HG03469 (cell line): ENCODE data around the gene TAS2R38.

Experiments
- ATAC-seq: cut with Tn5 transposase; IDR thresholded peaks from one replicate; pipeline ENCODE4 v1.9.1; 2021; ENCODE audit warnings: mild to moderate bottlenecking, moderate library complexity, moderate number of reproducible peaks; ENCODE audit not compliant: unreplicated experiment

Gene TAS2R38

DNA sequence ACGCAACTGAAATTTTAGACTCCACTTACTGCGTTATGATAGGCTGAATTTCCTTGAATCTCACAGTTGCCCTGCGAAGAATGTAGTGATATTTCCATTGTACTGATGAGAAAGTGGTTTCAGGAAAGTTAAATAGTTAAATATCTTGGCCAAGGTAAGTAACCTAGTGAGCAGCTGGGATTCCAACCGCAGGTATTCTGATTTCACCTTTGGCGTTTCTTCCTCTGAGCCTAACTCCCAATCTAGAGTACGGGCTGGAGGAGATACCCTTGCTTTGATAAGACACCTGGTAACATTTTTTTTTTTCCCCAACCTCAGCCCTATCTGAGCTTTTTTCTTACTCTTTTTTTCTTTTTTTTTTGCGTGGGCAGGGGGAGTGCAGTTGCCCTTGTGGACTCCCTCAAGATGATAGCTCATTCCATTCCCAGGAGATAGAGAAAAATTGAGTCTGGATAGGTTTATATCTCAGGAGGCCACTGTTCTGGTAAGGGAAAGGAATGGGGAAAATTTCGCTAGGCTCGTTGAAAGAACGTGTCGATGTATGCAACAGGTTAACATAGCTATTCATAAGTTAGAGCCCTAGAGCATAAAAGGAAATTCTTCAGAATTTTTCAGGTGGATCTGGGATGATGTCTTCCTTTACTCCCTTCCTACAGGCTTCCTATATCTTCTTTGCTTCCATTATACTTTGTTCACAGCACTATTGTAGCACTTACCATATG, 3.1 kb upstream of the TAS2R38 start:
- ATAC-seq, result no peak

DNA sequence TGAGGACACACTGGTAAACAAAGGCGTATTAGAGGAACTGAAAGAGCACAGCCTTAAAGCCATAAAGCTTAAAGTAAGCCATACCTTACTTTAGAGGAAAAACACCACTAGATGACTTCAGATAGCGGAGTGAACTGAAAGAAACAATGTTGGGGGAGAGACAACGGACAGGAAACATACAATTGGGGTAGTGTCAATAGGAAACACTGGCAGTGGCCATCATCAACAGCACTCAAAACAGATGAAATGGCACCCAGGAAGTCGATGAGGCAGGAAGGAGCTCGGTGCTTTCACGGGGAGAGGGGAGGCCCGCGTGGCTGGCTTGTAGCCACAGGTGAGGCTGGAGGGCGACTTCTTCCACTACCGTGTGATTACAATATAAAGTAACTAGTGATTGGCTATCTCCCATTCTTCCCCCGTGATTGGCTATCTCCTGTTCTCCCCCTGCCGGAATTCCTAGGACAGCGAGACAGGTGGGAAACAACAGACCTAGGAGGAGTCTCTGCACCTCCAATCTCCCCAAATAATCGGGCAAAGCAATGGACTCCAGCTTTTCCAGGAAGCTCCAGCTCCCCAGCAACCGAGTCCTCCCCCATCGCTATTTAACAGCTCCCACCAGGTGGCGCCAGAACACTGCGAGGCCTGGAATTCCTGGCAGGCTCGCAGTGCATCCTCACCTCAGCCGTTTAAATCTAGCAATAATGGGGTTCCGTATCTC, 2.4 kb upstream of the TAS2R38 start:
- ATAC-seq, result no peak

DNA sequence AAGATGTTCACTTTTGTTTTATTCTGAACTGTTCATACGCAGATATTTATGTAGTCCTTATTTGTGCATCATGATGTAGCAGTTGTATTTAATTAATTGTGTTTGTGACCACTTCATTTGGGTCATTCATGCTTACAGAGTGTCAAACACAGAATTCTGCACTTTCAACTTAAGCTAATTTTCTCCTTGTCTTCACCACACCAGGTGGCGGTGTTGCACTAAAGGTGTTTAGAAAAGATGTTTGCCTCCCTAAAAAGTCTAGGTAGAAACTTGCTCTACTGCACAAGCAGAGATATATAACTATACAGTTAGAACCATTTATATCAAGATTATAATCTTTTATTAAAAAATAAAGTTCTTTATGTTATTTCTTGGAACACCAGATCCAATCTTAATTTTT, 1.3 kb upstream of the TAS2R38 start:
- no peak for ATAC-seq

DNA sequence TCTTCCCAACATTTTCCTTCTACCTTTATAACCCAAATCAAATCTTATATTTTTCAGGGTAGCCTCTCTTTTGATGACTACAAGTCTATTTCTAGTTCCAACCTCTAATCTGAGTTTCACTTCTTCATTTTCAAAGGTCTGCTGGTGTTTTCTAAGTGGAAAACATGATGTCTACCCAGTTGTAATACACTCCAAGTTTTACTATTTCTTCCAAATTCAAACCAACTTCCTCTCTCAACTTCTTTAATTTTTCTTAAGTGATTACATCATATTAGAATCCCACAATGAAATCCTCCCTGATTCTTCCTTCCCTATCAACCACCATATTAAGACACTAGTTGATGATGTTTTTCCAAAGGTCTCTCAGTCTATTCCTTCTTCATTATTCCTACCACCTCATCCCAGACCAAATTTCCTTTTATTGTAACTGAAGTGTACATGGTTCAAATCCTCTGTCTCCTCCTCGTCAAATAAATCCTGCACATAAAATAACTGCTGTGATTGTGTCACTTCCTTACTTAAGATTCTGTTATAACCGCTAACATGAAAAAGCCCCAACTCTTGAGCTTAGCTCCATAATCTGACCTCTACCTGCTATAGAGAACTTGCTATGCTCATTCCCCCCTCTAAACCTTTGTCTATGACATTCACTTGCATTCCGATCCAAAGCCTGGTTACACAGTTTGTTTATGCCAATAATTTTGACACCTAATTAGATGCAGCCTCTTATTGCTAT, 12.7 kb downstream of the TAS2R38 start:
- peak; percentile 91 for ATAC-seq

DNA sequence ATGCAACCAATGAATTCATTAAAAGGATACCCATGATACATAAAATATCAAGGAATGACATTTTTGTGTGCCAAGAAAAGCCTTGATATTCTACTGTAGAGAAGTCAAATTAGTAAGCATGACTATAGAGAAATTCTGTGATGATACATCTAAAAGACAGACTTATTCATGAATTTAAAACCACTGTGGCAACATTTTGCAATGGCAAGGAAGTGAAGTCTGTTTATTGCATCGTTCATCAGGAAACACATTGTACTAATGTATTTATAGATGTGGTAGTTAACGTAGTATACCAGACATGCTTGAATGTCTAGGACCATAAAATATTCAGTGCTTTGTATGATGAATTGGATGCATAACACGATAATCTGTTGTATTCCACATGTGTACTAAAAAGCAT, 17.5 kb downstream of the TAS2R38 start:
- ATAC-seq, result no peak

DNA sequence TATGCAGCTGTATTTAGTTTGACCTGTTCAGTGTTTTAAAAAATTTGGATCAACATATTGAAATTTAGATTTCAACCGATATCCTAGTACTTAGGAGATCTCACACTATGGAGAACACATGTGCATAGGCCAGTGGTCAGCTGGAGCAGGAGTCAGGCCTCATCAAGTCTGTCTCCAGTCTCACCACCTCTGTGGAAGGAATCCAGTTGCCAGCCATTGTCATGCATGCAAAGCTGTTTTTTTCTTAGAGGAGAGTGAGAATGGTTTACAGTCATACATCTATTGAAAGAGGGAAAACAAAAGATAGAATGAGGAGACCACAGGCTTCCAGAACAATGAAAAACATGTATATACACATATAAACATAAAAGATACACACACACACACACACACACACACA, 19.2 kb downstream of the TAS2R38 start:
- no peak for ATAC-seq

DNA sequence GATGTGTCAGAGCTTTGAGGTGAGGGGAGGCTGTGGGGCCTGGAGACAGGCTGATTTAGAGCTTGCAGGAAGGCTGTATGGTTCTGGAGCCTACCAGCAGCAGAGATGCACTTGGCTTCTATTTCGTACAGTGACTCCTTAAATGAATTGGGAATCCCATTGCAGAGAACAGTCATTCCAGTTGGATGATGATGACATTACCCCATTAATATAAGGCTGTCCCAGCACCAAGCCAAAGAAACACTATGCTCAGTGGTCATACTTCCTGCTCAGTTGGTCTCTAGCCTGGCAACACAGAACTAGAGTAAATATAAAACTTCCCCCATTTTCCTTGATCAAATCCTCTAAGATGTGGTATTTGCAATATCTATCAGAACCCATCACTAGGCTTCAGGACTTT, 21.1 kb downstream of the TAS2R38 start:
- no peak for ATAC-seq

DNA sequence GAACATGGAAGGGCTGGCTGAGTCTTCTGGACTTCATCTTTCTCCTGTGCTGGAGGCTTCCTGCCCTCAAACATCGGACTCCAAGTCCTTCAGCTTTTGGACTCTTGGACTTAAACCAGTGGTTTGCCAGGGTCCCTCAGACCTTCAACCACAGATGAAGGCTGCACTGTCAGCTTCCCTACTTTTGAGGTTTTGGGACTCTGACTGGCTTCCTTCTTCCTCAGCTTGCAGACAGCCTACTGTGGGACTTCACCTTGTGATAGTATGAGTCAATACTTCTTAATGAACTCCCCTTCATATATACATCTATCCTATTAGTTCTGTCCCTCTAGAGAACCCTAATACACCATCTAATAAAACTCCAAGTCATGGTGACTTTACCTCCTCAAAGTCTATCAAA, 22.8 kb downstream of the TAS2R38 start:
- no peak for ATAC-seq

DNA sequence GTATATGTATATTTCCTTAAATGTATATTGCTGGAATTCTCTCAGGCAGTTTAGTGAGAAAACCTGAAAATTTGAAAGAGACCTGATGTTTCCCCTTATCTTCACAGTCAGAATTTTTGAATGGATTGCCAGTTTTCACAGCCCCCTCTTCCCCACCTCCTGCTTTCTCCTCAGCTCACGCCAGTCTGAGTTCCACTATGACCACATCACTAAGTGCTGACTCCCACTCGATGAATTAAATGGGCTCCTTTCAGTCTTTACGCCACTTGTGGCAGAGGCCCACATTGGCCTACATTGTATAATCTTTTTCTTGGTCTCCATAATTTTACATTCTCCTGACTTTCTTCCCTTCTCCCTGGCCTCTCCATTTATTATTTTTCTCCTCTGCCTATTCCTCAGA, 23.7 kb downstream of the TAS2R38 start:
- ATAC-seq, result no peak

DNA sequence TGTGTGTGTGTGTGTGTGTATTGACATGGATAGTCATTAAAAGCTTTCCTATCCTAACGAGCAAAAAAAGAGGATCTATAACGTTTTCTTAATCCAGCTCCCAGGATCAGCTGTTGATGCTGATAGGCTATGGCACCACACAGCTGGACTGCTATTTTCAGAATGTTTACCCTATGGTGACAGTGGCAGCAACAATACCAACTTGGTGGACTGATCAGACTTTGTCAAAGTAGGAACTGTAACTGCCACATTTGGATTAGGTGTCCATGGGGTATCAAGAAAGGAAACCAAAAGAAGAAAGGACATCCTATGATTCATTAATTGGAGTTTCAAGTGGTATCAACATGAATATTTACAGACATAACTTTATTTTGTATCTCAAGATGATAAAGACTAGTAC, 24.1 kb downstream of the TAS2R38 start:
- ATAC-seq, result no peak

DNA sequence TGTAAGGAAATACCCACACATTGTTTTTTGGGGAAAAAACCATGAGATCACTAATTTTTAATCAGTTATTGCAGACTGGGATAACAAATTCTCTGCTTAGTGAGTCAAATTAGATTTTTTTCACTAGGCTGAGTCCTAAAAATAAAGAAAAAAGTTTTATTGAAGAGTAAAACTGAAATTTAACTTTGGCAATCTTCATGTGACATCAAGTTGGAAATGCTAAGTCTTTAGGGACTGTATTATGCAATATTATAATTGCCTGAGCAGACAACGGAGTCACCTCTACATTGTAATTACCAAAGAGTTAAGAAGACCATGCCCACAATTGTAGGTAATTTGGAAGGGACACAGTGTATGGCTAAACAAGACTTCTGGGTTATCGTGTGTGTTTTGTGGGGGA, 24.6 kb downstream of the TAS2R38 start:
- ATAC-seq, result no peak

DNA sequence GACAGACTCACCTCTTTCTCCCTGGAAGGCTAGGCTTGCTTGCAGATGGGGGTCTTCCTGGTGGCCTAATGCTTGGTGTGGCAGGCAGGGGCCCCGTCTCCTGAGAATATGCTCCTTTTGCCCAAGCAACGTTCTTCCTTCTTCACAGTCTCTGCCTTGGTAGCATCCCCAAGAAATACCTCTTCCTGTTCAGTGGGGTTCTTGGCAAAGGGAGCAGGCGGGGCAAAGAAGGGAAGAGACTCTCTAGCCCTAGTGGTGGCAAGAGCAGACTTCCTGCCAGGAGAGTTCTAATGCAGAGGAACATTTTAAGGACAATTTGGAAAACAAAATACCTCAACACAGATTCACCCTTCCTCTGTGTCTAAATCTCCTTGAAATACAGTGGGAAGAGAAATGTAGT, 26.8 kb downstream of the TAS2R38 start, which contains the start of gene CLEC5A:
Gene CLEC5A, minus strand, starts transcription at position 179 of the 400 bp plus-strand sequence. CDS start 682 bp downstream, outside the sequence.
- no peak for ATAC-seq

DNA sequence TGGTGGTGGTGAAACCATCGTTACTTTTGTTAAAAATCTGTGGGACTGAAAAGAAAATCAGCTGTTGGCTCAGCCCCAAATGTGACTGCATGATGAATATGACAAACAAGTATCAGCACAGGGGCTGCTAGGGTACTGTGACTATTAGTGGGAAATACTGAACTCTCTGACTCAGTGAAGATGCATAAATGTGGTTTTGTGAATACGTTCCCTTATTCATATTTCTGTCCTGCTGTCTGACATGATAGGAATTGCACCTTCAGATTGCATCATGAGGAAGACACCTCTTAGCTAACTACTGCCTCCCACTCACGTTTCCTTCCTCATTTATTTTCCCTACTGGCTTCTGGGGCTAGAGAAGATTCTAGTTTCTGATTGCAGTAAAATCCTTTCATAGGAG, 28.2 kb downstream of the TAS2R38 start:
- ATAC-seq, result no peak

DNA sequence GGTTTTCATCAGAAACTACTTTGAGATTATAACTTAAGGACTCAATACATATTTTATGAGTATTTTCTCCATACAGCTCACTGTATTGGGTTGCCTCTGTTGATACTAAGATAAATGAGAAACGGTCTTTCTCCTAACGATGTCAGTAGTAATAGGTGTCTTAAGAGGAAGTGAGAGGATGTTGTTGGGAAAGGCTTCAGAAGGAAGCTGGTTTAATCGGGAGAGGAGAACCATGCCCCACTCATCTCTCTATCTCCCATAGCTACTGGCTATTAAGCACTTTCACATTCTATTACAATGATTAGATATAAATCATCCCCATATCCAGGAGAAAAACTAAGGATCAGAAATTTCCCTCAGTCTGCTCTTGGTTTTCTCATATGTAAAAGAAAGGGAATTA, 28.8 kb downstream of the TAS2R38 start:
- no peak for ATAC-seq

DNA sequence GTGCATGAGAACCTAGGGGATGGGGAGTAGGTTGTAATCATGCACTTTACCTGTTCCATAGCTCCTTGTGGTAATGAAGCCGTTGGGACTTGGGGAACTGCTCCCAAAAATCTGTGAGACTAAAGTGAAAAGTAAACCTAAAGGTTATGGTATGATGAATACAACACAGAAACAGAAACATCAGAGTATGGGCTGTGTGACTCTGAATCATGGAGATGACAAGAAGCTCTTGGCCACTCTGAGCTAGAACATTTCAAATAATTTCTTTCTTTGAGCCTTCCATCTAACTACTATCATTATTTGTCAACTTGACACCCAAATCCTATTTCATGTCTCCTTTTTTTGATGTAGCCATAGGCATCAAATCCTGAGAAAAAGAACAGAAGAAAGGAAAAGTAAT, 29.7 kb downstream of the TAS2R38 start:
- ATAC-seq, result no peak

DNA sequence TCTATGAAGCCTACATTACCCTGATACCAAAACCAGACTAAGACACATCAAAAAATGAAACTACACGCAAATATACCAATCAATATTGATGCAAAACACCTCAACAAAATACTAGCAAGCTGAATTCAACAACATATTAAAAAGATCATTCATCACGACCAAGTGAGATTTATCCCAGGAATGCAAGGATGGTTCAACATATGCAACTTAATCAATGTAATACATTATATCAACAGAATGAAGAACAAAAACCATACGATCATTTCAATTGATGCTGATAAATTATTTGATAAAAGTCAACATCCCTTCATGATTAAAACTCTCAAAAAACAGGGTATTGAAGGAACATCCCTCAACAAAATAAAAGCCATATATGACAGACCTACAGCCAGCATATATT, 32.5 kb downstream of the TAS2R38 start:
- ATAC-seq, result no peak

DNA sequence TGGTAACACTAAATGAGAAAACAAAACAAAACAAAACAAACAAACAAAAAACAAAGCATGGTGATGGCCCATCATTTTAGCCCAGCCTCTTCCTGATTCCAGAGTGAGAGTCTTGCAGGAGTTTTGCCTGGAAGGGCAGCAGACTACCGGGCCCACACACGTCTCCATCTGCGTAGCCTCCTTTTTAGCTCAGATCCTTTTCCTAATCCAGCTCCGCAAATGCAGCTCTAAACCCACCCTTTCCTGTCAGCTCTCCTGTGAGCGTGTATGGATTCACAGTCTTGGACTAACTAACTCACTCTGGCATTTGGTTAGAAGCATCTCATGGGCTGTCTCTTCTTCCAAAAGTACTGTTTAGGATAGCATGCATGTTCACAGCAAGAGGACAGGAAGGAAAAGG, 43.4 kb downstream of the TAS2R38 start:
- ATAC-seq, result no peak

DNA sequence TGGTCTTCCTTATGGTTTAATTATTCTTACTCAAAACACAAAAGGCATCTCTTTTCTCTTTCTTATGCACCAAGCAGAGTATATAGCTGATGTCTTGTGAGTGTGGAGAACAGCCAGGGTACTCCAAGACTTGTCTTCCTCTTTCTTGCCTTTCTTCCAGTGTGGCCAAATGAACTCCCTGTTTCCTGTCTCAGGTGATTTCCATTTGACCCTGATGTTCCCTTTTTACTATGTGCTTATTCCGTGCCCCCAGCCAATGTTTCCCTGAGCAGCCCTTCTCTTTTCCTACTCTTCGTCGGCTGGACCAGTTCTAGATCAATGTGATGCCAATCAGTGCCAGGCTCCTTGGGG, 44.8 kb downstream of the TAS2R38 start:
- no peak for ATAC-seq

DNA sequence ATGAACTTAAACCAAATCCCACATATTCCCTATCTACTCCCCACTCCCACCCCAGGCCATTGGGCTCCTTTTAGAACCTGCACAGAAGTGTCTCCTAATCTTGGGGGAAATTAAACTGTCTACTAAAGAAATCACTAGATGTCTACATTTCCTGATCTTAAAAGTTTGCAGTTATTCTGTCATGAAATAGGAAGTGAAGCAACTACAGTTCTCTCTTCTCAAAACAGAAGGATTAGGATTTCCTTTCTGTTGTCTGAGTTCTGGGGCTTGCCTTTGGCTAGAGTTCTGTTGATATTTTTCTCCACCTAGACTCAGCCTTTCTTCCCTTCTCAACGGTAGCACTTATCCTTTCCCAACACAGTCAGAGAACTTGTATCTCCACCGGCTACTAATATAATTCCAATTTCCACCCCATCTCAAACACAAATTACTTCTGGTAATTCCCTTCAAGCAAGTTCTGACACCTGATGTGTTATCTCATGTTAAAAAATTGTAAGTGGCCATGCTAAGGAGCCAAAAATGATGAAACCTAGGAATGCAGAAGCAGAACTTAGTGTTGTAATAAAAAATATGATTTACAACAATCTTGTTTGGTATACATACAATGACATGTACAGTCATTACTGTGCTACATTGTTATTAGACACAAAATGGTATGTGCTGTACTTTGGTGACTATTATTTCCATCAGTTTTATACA, 45.3 kb downstream of the TAS2R38 start:
- no peak for ATAC-seq
